ENCODE results near the gene DGKI. TPM values are rescaled to one million over a fixed set of nuclear protein-coding genes. Genes with fewer than 3 reads are reported as not detected.

Gene DGKI
- total and polyA plus RNA-seq, 2 donors (not counting 1 experiment from before 2014, with no cell fraction given): not detected

DNA sequence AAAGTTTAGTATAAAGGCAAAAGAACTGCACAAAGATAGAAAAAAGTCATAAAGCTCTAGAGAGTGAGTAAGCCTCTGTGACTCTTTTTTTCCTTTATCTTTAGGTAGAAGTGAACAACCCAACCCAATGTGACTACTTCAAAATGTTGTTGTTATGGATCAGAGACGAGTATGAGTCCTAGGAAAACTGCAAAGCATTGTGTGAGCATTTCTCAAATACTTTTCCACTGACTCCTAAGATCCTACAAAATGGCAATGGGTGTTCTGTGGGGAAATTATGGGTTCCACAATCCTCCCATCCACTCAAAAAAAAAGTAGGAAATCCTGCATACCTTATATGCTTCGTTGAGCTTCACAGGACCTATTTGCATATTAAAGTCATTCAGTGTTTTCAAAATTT lies 177.1 kb downstream of the DGKI start:
- Mint-ChIP-seq H3K4me1 (no peaks in the 10 kb centered on the region), H3K27me3 (peaks cover 3% of the 10 kb centered on the region)

DNA sequence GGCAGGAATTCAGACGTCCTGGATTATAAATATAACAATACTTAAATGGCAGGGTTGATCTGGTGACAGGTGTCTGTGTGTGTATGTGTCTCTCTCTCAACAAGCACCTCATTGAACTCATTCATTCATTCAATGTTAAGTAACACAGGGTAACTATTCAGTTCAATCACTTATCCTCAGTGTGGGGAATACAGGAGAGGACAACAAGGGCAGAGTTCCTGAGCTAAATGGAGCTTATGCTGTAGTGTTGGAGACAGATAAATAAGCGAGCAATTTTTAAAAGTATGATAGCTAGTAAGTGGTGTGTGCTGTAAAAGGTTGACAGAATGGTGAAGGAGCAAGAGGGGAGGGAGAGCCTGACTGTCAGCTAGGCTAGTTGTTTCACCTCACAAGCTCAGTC lies 178.4 kb downstream of the DGKI start:
- Histone ChIP-seq H3K27me3 (replicated peaks in 1 of 4; ENCODE audit: control extremely low read depth in 1 of 4, control insufficient read depth in 3 of 4, insufficient read depth in 4 of 4, low read length in 3 of 4) (no peaks in the 10 kb centered on the region), H3K4me1 (ENCODE audit: control insufficient read depth in 2 of 2, insufficient read depth in 2 of 2, low read length in 2 of 2) (no peaks in the 10 kb centered on the region), H3K4me2 (replicated peaks; ENCODE audit: low read depth, low read length, poor library complexity, severe bottlenecking) (no peak overlapping the region), H2AFZ (ENCODE audit: insufficient read depth, low read depth, low read length, poor library complexity, severe bottlenecking) (no peak overlapping the region), H3K9ac (ENCODE audit: low read length) (no peak overlapping the region), H3K4me3 (ENCODE audit: control extremely low read depth in 1 of 5, extremely low read depth in 1 of 5, insufficient read depth in 1 of 5, low read depth in 2 of 5, low read length in 4 of 5) (no peak overlapping the region), H3K36me3 (replicated peaks in 1 of 2; ENCODE audit: control extremely low read depth in 1 of 2, control insufficient read depth in 1 of 2, extremely low read depth in 1 of 2, insufficient read depth in 2 of 2, low read length in 1 of 2) (no peaks in the 10 kb centered on the region), H3K9me3 (ENCODE audit: control extremely low read depth in 1 of 3, control insufficient read depth in 2 of 3, insufficient read depth in 1 of 3, low read length in 2 of 3) (no peaks in the 10 kb centered on the region), H3K27ac (ENCODE audit: low read length in 2 of 2) (no peak overlapping the region), H3K79me2 (ENCODE audit: control insufficient read depth, insufficient read depth, low read length) (no peaks in the 10 kb centered on the region), H4K20me1 (ENCODE audit: control insufficient read depth, insufficient read depth, low read length, poor library complexity, severe bottlenecking) (no peaks in the 10 kb centered on the region)
- intact Hi-C loops (cut with micrococcal nuclease): no loop called here
- TF ChIP-seq EZH2 (IDR thresholded peaks at IDR 0.05; ENCODE audit: borderline replicate concordance, insufficient read depth, low read depth, low read length, poor library complexity, severe bottlenecking): no peak
- TF ChIP-seq, protein P1, sequence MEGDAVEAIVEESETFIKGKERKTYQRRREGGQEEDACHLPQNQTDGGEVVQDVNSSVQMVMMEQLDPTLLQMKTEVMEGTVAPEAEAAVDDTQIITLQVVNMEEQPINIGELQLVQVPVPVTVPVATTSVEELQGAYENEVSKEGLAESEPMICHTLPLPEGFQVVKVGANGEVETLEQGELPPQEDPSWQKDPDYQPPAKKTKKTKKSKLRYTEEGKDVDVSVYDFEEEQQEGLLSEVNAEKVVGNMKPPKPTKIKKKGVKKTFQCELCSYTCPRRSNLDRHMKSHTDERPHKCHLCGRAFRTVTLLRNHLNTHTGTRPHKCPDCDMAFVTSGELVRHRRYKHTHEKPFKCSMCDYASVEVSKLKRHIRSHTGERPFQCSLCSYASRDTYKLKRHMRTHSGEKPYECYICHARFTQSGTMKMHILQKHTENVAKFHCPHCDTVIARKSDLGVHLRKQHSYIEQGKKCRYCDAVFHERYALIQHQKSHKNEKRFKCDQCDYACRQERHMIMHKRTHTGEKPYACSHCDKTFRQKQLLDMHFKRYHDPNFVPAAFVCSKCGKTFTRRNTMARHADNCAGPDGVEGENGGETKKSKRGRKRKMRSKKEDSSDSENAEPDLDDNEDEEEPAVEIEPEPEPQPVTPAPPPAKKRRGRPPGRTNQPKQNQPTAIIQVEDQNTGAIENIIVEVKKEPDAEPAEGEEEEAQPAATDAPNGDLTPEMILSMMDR (IDR thresholded peaks at IDR 0.05): no peak
- ATAC-seq (ENCODE audit: low read depth) (no peak), DNase-seq (no peak)
- peaks cover 1% of the 10 kb centered on the region for H3K27me3 Mint-ChIP-seq
- no peak overlapping the region for H3K4me3 Mint-ChIP-seq
- no peaks in the 10 kb centered on the region for H3K9me3 Mint-ChIP-seq (ENCODE audit: insufficient read depth)
- no peak overlapping the region for H3K27ac Mint-ChIP-seq
- H3K4me1 Mint-ChIP-seq: no peaks in the 10 kb centered on the region
- POLR2A ChIA-PET: no interaction called here
- 69% methylated on average over 1 of the region's 2 CpGs for WGBS (ENCODE audit: insufficient coverage)
- CTCF ChIA-PET: interaction anchor here (1.2 to 1.7 kb wide), 2 partner anchors 9 to 12 kb away, joined by 3 to 6 read pairs; no protein-coding TSS in a partner anchor

More for the DNA sequence above, 177.1 kb downstream of the DGKI start:
- no peak overlapping the region for H3K4me3 ChIP-seq (ENCODE audit: control extremely low read depth in 1 of 5, extremely low read depth in 1 of 5, insufficient read depth in 1 of 5, low read depth in 2 of 5, low read length in 4 of 5)
- ChIA-PET POLR2A (no interaction called here), CTCF (no interaction called here)
- intact Hi-C loops (cut with micrococcal nuclease): no loop called here
- H3K9me3 ChIP-seq (ENCODE audit: control extremely low read depth in 1 of 3, control insufficient read depth in 2 of 3, insufficient read depth in 1 of 3, low read length in 2 of 3): no peaks in the 10 kb centered on the region
- no peak overlapping the region for H3K27ac ChIP-seq (ENCODE audit: low read length in 2 of 2)
- no peak overlapping the region for H2AFZ ChIP-seq (ENCODE audit: insufficient read depth, low read depth, low read length, poor library complexity, severe bottlenecking)
- no CpG with 5 or more reads among the region's 2 CpGs for WGBS (ENCODE audit: insufficient coverage)
- no peaks in the 10 kb centered on the region for H3K4me1 ChIP-seq (ENCODE audit: control insufficient read depth in 2 of 2, insufficient read depth in 2 of 2, low read length in 2 of 2)
- no peak overlapping the region for H3K27ac Mint-ChIP-seq
- H3K27me3 ChIP-seq (replicated peaks in 1 of 4; ENCODE audit: control extremely low read depth in 1 of 4, control insufficient read depth in 3 of 4, insufficient read depth in 4 of 4, low read length in 3 of 4): no peaks in the 10 kb centered on the region
- no peak overlapping the region for H3K4me2 ChIP-seq (replicated peaks; ENCODE audit: low read depth, low read length, poor library complexity, severe bottlenecking)
- DNase-seq: no peak
- H3K36me3 ChIP-seq (replicated peaks in 1 of 2; ENCODE audit: control extremely low read depth in 1 of 2, control insufficient read depth in 1 of 2, extremely low read depth in 1 of 2, insufficient read depth in 2 of 2, low read length in 1 of 2): no peaks in the 10 kb centered on the region
- H4K20me1 ChIP-seq (ENCODE audit: control insufficient read depth, insufficient read depth, low read length, poor library complexity, severe bottlenecking): no peaks in the 10 kb centered on the region
- no peaks in the 10 kb centered on the region for H3K9me3 Mint-ChIP-seq (ENCODE audit: insufficient read depth)
- no peak overlapping the region for H3K4me3 Mint-ChIP-seq
- no peak overlapping the region for H3K9ac ChIP-seq (ENCODE audit: low read length)
- no peaks in the 10 kb centered on the region for H3K79me2 ChIP-seq (ENCODE audit: control insufficient read depth, insufficient read depth, low read length)
- no peak for TF ChIP-seq EZH2 (IDR thresholded peaks at IDR 0.05; ENCODE audit: borderline replicate concordance, insufficient read depth, low read depth, low read length, poor library complexity, severe bottlenecking)
- TF ChIP-seq, protein P1 (IDR thresholded peaks at IDR 0.05): no peak
- ATAC-seq (ENCODE audit: low read depth): no peak

All from B cell (primary cell).